ENCODE data around the gene PPP6R3. TPM values are rescaled to one million over a fixed set of nuclear protein-coding genes. Genes with fewer than 3 reads are reported as not detected.
A peak's percentile ranks its signal among the peaks of the same experiment; 100 is the strongest.
"Not testable (repeated sequence)": the region's sequence is repeated elsewhere in the genome, so short reads cannot be mapped to it uniquely, and the experiment has no call there.

The PPP6R3 gene
- total RNA-seq, 1 donor from 2014 or later = 175 TPM

- no peak for DNase-seq
These were observed 70.7 kb downstream of the PPP6R3 start for GRCh38 chr11:68531129-68531693.

GRCh38 chr11:68532727-68533369 is 72.3 kb downstream of the PPP6R3 start:
- no peak for DNase-seq

GRCh38 chr11:68533945-68534344 is 73.4 kb downstream of the PPP6R3 start:
- no peak for DNase-seq

- no peak for DNase-seq
These were observed 74.5 kb downstream of the PPP6R3 start for GRCh38 chr11:68535098-68535497.

GRCh38 chr11:68536706-68537105 is 76.2 kb downstream of the PPP6R3 start:
- no peak for DNase-seq

GRCh38 chr11:68538025-68538424 is 77.5 kb downstream of the PPP6R3 start:
- DNase-seq = no peak

GRCh38 chr11:68539395-68539794 is 78.8 kb downstream of the PPP6R3 start:
- no peak for DNase-seq

GRCh38 chr11:68540504-68540903 is 80.0 kb downstream of the PPP6R3 start:
- not testable (repeated sequence) for DNase-seq

- DNase-seq = no peak
These were observed 80.6 kb downstream of the PPP6R3 start for GRCh38 chr11:68541116-68541515.

GRCh38 chr11:68541991-68542390 is 81.4 kb downstream of the PPP6R3 start:
- peak; percentile 13 for DNase-seq

GRCh38 chr11:68542617-68543016 is 82.1 kb downstream of the PPP6R3 start:
- no peak for DNase-seq

GRCh38 chr11:68543594-68543993 is 83.0 kb downstream of the PPP6R3 start:
- DNase-seq = no peak

GRCh38 chr11:68545347-68545746 is 84.8 kb downstream of the PPP6R3 start:
- DNase-seq = no peak

GRCh38 chr11:68545796-68546195 is 85.2 kb downstream of the PPP6R3 start:
- DNase-seq = no peak

GRCh38 chr11:68546555-68546954 is 86.0 kb downstream of the PPP6R3 start:
- peak; percentile 30 for DNase-seq

- DNase-seq = peak; percentile 39
These were observed 89.4 kb downstream of the PPP6R3 start for GRCh38 chr11:68549789-68550484.

GRCh38 chr11:68550485-68550817 is 89.9 kb downstream of the PPP6R3 start:
- peak; percentile 70 for DNase-seq

GRCh38 chr11:68551223-68551622 is 90.7 kb downstream of the PPP6R3 start:
- no peak for DNase-seq

GRCh38 chr11:68551777-68552176 is 91.2 kb downstream of the PPP6R3 start:
- DNase-seq = no peak

- no peak for DNase-seq
These were observed 92.0 kb downstream of the PPP6R3 start for GRCh38 chr11:68552542-68552941.

GRCh38 chr11:68560216-68560615 is 99.7 kb downstream of the PPP6R3 start:
- DNase-seq = peak; percentile 55

- DNase-seq = no peak
These were observed 102.9 kb downstream of the PPP6R3 start for GRCh38 chr11:68563454-68563853.

GRCh38 chr11:68564261-68564660 is 103.7 kb downstream of the PPP6R3 start:
- no peak for DNase-seq

- DNase-seq = no peak
These were observed 105.2 kb downstream of the PPP6R3 start for GRCh38 chr11:68565768-68566167.
